Measurements from ENCODE around the gene RGS6.

DNA sequence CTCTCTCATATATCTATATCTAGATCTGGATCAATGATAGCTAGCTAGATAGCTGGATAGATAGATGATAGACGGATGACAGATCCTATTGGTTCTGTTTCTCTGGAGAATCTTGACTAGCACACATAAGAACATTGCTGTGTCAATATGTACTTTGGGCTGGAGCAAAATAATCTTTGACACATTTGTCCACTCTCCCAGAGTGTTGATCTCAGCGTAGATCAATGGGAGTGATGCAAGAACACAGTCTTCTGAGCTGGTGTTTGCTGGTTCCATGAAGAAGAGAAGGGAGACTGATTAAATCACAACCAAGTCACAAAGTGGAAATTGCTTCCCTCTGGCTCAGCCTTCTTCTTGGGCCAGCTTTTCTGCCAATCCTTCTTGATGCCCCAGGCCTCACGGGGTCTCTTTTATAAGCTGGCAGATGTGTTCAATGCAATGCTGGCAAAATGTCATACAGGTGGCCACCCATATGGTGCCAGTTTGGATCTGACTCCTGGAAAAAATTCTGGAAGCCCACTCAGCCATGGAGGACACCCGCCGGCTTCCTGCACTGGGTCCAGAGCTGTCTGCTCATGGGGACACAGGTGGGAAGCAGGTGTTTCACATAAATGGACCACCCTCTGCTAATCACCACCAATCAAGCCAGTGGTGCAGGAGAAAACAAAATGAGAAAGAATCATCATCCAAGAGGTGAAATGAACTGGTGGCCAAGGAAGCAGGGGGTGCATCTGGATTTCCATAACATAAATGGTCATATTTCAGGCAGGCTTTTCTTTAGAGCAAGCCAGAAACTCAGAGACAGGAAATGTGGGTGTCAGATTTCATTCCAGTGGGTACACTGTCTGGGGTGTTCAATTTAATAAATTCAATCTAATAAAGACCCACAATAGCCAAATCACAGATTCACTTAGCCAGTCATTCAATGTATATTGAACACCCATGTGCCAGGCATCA is 651.4 kb downstream of the RGS6 start:
- TF ChIP-seq, protein P1, sequence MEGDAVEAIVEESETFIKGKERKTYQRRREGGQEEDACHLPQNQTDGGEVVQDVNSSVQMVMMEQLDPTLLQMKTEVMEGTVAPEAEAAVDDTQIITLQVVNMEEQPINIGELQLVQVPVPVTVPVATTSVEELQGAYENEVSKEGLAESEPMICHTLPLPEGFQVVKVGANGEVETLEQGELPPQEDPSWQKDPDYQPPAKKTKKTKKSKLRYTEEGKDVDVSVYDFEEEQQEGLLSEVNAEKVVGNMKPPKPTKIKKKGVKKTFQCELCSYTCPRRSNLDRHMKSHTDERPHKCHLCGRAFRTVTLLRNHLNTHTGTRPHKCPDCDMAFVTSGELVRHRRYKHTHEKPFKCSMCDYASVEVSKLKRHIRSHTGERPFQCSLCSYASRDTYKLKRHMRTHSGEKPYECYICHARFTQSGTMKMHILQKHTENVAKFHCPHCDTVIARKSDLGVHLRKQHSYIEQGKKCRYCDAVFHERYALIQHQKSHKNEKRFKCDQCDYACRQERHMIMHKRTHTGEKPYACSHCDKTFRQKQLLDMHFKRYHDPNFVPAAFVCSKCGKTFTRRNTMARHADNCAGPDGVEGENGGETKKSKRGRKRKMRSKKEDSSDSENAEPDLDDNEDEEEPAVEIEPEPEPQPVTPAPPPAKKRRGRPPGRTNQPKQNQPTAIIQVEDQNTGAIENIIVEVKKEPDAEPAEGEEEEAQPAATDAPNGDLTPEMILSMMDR (IDR thresholded peaks at IDR 0.05 in 4 of 5, conservative IDR thresholded peaks at IDR 0.05 in 1 of 5) = no peak
- TF ChIP-seq POLR2A (IDR thresholded peaks at IDR 0.05) = no peak

Data from gastrocnemius medialis (tissue), 4 donors.